ENCODE results near the gene IRX6. TPM values are rescaled to one million over a fixed set of nuclear protein-coding genes. Genes with fewer than 3 reads are reported as not detected.

The IRX6 gene
- total and polyA plus RNA-seq, 2 of the 4 experiments (the other 2 are of a cell fraction): not detected

GRCh38 chr16:55379371-55379770 is 55.4 kb downstream of the IRX6 start:
- no peak overlapping the region for H3K27ac ChIP-seq (ENCODE audit: insufficient read depth, low read length)
- ChIA-PET CTCF (no interaction called here), POLR2A (ENCODE audit: unreplicated experiment) (no interaction called here)
- H2AK5ac ChIP-seq (ENCODE audit: low read depth, low read length): no peak overlapping the region
- H3K27me3 ChIP-seq (ENCODE audit: control insufficient read depth, insufficient read depth, low read length): no peaks in the 10 kb centered on the region; the same call in 1 of the 2 replicates
- DNase-seq (no peak), ATAC-seq (ENCODE audit: low read depth) (no peak)
- H3K14ac ChIP-seq (replicated peaks; ENCODE audit: low read depth, low read length): no peak overlapping the region
- H3K9me1 ChIP-seq (ENCODE audit: insufficient read depth, low read length): no peaks in the 10 kb centered on the region
- no peaks in the 10 kb centered on the region for H3K36me3 ChIP-seq (ENCODE audit: control insufficient read depth, insufficient read depth, low read length)
- H4K8ac ChIP-seq (ENCODE audit: low read depth in 2 of 2, low read length in 2 of 2): no peak overlapping the region
- H2BK5ac ChIP-seq (ENCODE audit: low read depth, low read length, poor library complexity, severe bottlenecking): no peak overlapping the region
- in situ Hi-C loops (cut with MboI; ENCODE audit: low sequenced_read_pairs) (no loop called here), intact Hi-C loops (cut with micrococcal nuclease) (no loop called here), dilution Hi-C loops (cut with HindIII; ENCODE audit: low sequenced_read_pairs, unreplicated experiment) (no loop called here)
- H4K91ac ChIP-seq (ENCODE audit: insufficient read depth, low read depth, low read length): no peak overlapping the region
- H3K18ac ChIP-seq (ENCODE audit: low read depth, low read length): no peak overlapping the region
- no peak overlapping the region for H3K9ac ChIP-seq (ENCODE audit: low read depth, low read length)
- no peak overlapping the region for H3K4me2 ChIP-seq (ENCODE audit: low read depth, low read length)
- H3K56ac ChIP-seq (ENCODE audit: extremely low read depth, insufficient read depth, low read length): no peak overlapping the region
- no peak overlapping the region for H2AFZ ChIP-seq (replicated peaks; ENCODE audit: low read length, poor library complexity)
- no peak overlapping the region for H2AK9ac ChIP-seq (replicated peaks; ENCODE audit: low read depth, low read length, poor library complexity)
- H2BK20ac ChIP-seq (ENCODE audit: low read depth, low read length): no peak overlapping the region
- H2BK15ac ChIP-seq (ENCODE audit: low read depth, low read length): no peak overlapping the region
- H3K79me1 ChIP-seq (ENCODE audit: low read depth in 1 of 2, low read length in 2 of 2): no peaks in the 10 kb centered on the region
- no peaks in the 10 kb centered on the region for H3K9me3 ChIP-seq (ENCODE audit: control insufficient read depth, insufficient read depth, low read length)
- no peaks in the 10 kb centered on the region for H3K4me1 ChIP-seq (ENCODE audit: control insufficient read depth, insufficient read depth, low read length)
- H3K4me3 ChIP-seq (ENCODE audit: insufficient read depth, low read depth, low read length): no peak overlapping the region
- TF ChIP-seq FOS (IDR thresholded peaks at IDR 0.05; ENCODE audit: low read depth, low read length) (no peak), CHD1 (IDR thresholded peaks at IDR 0.05; ENCODE audit: low read depth, low read length) (no peak), NFE2L2 (IDR thresholded peaks at IDR 0.05; ENCODE audit: low read depth, low read length) (no peak), CEBPB (IDR thresholded peaks at IDR 0.05; ENCODE audit: low read depth, low read length) (no peak), MXI1 (IDR thresholded peaks at IDR 0.05; ENCODE audit: borderline replicate concordance, low read depth, low read length) (no peak), RFX5 (IDR thresholded peaks at IDR 0.05; ENCODE audit: low read depth, low read length) (no peak), ELK1 (IDR thresholded peaks at IDR 0.05; ENCODE audit: borderline replicate concordance, low read depth, low read length) (no peak), BHLHE40 (IDR thresholded peaks at IDR 0.05; ENCODE audit: low read depth, low read length) (no peak), MAZ (IDR thresholded peaks at IDR 0.05; ENCODE audit: borderline replicate concordance, low read depth, low read length) (no peak)
- no CpG with 5 or more reads among the region's 13 CpGs for WGBS, 2 experiments (ENCODE audit: extremely low coverage in 2 of 2, insufficient read length in 1 of 2)
- H3K23ac ChIP-seq (ENCODE audit: low read depth, low read length): no peak overlapping the region
- no peak overlapping the region for H3K4ac ChIP-seq (ENCODE audit: low read depth, low read length)
- H4K5ac ChIP-seq (ENCODE audit: low read depth, low read length): no peak overlapping the region
- no peaks in the 10 kb centered on the region for H4K20me1 ChIP-seq (ENCODE audit: insufficient read depth, low read length)
- no TSS peak for BruUV-seq (replicated peaks)
- no peak overlapping the region for H2BK120ac ChIP-seq (ENCODE audit: low read depth, low read length)
